HG03097 (cell line): ENCODE measurements around the gene DDX41.

Experiments used
- ATAC-seq: cut with Tn5 transposase; IDR thresholded peaks from one replicate; pipeline ENCODE4 v1.9.1; 2021; ENCODE audit not compliant: unreplicated experiment, low FRiP score

Gene DDX41

GRCh38 chr5:177471610-177472356 is 45.0 kb downstream of the DDX41 start:
- ATAC-seq: no peak

DNA sequence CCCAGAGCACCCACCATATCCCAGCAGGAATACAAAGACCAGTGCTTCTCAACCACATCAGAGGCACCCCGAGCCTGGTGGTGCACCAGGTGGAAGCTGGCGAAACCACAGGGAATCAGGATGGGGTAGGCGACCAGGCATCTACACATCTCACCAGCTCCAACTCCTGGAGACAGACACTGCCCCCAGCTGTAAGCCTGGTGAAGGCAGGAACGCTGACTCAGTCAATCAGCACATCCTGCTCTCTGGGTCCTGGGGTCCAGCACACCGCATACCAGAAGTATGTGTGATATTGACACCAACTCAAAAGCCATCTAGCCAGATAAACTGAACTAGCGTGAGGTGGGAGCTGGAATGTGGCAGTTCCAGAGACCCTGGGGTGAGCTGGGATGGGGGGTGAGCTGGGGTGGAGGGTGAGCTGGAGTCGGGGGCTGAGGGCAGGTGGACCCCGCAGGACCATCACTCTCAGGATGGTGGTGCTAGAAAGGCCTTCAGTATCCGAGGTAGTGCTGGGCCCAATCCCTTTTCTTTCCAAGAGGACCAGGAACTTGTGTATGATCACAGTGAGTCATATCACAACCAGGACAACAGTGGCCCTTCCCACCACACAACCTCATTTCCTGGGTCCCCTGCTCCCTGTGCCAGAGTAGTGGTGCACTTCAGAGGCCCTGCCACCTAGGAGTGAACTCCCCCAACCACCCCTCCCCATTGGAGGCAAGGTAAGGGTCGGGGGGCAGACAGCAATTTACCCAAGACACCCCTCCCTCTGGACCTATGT is 45.8 kb downstream of the DDX41 start:
- ATAC-seq: no peak

DNA sequence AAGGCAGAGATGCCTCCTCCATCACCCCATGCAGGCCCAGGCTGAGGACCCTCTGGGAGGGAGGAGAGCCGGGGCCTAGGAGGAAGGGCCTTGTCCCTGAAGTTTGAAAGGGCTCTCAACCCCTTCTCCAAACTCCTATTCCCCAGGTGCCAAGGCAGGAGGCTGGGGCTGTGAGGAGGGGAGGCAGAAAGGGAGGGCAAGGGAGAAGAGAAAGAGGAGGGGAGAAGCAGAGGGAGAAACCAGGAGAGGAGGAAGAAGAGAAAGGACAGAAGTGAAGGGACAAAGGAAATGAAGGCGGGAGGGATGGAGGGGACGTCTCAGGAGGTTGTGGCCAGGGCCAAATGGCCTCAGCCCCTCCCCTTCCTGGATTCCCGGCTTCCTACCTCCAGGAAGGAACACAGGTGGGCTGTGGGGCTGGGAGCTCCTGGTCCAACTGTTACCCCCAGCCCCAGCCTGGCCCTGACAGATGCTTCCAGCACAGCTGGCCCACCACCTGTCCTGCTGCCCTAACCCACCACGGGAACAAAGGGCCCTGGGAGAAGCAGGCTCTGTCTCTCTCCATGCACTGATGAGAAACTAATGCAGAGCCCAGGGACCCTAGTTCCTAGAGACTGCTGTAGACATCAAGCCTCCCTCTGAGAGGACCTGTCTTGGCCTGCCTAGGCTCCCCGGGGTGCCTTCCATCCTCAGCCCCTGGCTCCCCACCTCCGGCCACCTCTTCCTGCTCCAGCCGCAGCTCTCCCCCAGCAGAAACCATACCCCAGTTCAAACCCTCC is 46.8 kb downstream of the DDX41 start:
- no peak for ATAC-seq

DNA sequence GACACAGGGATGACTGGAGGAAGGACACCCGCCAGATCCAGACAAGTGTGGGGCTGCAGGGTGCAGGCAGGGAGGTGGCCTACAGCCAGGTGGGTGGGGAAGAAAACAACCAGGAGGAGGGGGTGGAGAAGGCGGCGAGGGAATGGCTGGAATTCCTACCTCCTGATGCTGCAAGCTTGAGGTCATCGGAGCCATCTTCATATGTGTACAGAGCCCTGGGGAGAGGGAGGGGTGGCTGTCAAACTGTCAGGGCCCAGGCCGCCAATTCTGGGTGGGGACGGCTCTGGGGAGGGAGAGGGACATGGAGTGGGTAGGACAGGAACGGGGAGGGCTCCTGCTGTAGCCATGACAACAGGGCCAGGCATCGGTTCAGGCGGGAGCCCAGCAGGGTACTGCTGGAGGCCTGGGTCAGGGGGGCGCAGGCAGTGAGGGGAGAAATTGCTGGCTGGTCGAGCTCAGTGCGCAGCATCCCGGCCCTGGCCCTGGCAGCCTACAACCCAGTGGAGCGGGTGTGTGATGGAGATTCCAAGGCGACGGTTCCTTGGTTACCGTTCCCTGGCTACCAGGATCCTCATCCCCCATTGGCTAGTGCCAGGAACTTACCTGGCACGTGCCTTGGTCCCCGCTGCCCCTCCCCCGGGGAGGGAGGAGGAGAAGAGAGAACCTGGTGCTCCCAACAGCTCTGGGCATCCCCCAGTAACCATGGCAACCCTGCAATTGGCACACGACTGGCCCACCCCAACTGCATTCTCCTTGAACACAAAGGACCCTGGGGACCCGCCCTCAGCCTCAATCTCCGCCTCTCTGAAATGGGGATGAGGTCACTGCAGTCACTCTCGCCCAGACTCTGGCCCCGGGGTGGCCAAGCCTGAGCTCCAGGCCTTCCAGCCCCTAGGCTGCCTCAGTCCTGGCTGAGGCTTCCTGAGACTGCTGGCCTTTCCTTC is 47.8 kb downstream of the DDX41 start:
- ATAC-seq: no peak

- no peak for ATAC-seq
These were observed 48.5 kb downstream of the DDX41 start for GRCh38 chr5:177468329-177468684.

- ATAC-seq: no peak
These were observed 49.3 kb downstream of the DDX41 start for GRCh38 chr5:177467436-177467835.

DNA sequence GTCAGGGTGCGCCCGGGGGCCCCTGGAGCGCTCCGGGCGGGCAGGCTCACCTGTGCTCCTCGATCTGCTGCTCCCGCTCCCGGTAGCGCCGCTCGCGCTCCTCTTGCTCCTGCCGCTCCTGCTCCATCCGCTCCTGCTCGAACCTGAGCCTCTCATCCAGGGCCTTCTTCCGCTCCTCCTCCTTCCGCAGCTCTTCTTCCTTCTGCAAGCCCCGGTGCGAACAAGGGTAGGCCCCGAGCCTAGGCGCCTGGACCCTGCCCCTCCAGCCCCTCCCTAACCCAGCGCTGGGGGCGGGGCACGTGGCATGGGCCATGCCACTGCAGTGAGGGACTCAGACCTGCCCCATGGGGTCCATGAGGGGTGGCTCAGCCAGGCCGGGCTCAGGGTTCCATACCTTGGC is 49.9 kb downstream of the DDX41 start:
- ATAC-seq: no peak

- no peak for ATAC-seq
These were observed 51.7 kb downstream of the DDX41 start for GRCh38 chr5:177465044-177465443.

DNA sequence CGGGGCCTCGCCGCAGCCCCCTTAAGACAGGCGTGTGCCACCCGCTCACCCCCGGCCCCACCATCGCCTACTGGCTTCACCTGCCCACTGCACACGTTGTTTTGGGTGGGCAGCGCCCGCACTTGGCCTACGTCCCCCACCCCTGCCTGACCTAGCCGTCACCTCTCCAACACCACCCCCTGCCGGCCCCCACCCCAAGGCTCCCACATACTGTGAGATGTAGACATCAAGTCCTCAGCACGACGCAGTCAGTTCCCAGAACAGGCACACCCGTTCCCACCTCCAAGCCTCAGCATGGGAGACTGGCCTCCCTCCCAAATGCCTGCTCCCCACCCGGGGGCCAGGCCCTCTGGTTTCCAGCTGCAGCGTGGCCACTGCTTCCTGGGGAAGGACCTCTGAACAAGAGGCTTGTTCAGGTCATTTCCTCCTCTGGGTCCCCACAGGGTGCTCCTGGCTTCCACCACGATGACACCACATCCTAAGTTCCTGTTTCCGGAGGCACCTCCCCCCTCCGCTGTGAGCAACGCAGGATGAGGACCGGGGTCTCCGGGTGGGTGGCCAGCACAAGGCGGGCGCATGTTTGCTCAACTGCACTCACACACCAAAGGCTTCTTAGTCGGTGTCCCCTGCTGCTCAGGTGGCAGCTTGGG is 54.6 kb downstream of the DDX41 start:
- ATAC-seq: no peak
